HG03159 (cell line): ENCODE results near the gene PLA2G2A.

Experiments used
- ATAC-seq: cut with Tn5 transposase; IDR thresholded peaks from one replicate; pipeline ENCODE4 v1.9.1; 2021; ENCODE audit warnings: mild to moderate bottlenecking, moderate library complexity; ENCODE audit not compliant: unreplicated experiment

PLA2G2A gene

DNA sequence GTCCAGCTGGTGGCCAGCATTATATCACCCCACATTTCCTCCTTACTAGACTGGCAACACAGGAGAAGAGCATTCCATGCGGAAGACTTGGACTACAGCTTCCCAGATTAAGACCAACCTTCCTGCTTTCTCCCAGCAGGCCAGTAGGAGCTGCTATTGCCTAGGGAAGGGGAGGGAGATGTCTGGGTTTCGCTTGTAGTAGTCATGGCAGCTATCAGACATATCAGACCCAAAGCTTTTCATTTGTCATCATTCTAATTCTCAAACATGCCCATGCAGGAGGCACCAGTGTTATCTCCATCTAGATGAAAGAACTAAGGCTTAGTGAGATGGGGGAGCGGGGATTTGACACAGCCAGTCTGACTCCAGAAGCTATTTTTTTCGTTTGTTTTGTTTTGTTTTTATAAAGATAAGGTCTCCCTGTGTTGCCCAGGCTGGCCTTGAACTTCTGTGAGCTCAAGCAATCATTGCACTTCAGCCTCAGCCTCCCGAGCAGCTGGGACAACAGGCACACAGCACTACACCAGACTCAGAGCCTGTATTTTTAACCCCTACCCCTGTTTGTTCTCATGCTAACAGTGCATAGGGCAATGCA is 4.5 kb downstream of the PLA2G2A start:
- ATAC-seq, result no peak

DNA sequence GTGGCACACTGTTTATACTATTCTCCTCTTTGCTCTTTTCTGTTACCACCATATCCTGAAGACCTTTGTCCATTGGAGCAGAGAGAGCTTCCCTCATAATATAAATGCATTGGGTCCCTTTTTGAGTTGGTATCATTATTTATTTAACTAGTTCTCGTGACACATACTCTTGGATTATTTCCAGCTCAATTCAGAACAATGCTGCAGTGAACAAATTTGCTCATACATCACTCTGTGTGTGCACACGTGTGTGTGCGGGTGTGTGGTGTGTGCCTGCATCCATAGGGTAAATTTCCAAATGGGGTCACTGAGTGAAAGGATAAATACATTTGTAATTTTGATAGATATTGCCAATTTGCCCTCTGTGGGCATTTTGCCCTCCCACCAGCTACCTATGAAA is 5.8 kb downstream of the PLA2G2A start:
- ATAC-seq, result no peak

DNA sequence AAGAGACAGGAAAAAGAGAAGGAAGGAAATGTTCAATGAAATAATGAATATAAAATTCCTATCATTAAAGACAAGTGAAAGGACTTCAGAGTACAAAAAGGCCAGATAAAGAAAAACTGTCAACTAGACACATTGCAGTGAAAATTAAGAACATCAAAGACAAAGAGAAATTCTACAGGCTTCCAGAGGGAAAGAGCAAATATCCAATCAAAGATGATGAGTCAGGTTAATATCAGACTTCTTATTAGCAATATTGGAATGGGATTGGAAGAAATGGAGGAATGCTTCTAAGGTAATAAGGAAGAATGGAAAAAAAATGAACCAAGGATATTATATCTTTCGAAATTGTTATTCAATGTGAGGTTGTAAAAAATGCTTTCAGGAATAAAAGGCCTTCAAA is 7.8 kb downstream of the PLA2G2A start:
- no peak for ATAC-seq

DNA sequence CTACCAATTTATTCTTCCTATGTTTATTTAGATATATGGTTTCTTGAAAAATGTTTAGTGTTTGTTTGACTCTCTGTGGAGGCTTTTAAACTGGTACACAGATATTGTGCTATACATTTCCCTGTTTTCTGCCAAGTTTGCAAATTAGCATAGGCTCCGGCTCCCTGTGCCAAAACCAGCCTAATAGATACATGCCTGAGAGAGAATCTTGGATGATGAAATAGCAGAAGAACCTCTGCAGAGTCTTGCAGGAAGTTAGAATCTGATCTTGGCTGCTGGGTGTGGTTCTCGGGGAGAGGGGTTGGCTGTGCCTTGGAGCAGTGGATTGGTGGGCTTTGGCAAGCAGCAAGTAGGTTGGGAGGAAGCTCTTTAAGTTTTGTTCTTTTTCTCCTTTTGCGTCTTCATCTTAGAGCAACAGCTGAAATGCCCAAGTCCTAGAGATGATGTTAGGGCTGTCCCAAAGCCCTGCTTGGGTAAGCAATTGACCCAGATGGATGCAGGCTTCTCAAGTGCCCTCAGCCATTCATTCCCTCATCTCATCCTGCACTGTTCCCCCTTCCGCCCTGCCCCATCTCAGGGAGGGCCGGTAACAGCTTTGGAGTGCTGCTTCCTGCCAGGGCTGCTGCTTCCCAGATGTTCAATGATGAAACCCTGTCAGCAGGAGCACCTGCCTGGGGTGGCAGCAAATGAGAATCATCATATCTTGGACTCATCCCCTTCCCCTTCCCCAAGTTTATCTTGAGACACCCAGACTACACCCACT is 9.3 kb downstream of the PLA2G2A start:
- no peak for ATAC-seq

DNA sequence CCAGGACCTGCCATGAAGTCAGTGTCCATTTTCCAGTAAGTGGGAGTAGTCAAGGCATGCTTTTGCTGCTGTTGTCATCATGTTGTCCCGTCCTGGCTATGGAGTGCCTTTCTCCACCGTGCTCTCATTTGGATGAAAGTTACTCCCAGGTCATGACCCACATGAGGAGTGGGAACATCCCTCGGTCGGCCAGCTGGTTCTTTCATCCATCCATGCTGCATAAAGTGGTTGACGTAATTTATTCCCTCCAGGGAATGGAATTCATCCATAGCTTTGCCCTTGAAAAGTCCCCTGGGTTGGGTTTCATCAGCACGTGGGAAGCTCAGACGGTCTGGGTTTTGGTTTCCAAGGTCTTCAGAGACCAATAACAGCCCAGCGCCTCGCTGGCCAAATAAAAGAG is 11.6 kb downstream of the PLA2G2A start:
- ATAC-seq, result no peak

DNA sequence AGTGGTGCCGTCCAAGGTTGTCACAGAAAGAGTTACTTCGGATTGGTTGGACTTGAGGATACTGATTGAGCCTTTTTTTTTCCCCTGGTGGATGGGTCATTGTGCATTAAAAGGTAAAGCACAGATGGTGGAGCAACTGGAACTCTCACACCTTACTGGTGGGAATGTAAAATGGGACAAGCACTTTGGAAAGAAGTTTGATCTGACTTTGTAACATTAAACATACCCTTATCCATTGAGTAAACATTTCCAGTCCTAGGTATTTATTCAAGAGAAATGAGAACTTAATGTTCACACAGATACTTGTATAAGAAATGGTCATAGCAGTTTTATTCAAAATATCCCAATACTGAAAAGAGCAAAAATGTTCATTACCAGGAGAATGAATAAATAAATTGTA is 14.9 kb downstream of the PLA2G2A start:
- no peak for ATAC-seq

DNA sequence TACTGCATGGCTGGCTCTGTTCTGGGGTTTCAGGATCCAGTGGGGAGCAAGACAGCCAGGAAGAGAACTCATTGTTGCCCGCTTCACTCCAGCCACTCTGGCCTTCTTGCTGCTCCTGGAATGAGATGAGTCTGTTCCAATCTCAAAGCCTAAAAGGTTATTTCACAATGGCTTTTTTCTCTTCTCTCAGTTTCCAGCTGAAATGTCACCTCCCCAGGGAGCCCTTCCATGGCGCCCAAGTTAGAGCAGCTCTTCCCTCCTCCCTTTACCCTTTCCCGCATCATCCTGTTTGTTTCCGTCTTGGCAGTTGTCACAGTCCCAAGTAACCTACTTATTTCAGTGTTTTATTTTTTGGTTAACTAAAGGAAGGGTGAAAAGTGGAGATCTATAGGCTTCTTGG is 15.8 kb downstream of the PLA2G2A start:
- no peak for ATAC-seq

DNA sequence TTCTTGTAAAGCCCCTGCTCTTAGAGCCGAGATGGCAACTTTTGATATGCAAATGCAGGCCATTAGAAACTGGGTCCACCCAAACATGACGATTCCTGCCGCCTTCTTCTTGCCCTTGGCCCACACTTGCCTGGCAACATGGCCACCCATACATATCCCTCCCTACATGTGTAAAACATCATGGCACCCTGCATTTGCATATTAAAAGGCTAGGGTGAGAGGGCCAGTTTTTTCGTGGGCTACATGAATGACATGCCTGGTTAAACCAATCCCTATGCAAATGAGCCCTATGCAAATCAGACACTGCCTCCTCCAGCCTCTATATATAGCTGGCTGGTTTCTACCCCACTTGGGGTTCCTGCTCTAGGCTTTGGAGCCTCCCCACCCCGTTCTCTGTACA is 18.8 kb downstream of the PLA2G2A start:
- ATAC-seq, result no peak

DNA sequence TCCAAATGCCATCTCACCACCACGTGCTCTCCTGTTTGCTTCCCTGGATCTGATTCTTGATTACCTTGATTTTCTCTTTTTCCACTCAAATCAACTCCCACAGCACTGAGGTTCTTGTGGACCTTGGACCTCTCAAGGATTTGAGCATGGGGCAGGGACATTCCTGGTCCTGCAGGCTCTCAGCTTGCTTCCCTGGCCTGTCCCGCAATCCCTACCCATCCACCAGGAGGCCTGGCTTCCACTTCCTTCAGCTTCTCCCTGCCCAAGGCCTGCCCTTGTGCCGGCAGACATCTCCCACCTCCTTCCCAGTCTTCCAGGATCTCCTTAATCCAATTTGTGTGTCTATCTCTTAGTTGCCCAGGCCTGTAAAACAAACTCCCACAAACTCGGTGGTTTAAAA is 21.6 kb downstream of the PLA2G2A start:
- ATAC-seq, result no peak

DNA sequence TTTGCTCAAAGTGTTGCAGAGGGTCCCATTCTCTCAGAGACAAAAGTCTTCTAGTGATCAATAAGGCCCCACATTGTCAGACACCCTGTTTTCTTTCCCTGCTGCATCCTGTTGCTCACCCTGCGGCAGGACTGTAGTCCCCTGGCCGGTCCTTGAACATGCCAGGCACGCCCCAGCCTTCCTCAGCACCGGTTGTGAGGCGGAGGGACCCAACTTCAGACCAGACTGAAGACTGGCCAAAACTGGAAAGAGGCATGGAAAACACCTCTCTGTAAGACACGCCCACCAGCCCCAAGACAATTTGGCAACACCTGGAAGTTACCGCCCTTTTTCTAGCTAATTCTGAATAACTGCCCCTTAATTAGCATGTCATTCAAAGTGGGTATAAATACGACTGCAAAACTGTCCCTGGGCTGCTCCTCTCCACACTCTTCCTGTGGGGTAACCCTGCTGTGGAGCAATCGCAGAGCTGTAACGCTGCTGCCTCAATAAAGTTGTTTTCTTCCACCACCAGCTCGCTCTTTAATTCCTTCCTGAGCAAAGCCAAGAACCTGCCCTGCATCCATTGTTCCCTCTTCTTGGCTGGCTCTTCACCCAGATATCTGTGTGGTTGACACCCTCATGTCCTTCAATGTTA is 23.8 kb downstream of the PLA2G2A start:
- ATAC-seq, result no peak

DNA sequence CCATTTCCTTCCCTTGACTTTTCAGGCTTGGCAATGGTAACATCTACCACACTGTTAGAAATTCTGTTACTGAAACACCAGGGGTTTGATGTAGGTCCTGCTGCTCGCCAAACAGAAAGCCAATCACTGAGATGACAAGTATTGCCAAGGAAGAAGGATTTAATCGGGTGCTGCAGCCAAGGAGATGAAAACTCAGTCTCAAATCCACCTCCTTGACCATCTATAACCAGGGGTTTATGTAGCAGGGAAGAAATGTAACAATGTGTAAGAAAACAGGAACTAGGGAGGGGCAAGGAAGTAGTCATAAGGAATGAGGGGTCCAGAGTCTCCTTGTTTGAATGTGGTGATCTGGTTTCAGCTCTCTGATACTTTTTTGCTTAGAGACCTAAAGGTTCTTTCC is 25.4 kb downstream of the PLA2G2A start:
- ATAC-seq, result no peak

DNA sequence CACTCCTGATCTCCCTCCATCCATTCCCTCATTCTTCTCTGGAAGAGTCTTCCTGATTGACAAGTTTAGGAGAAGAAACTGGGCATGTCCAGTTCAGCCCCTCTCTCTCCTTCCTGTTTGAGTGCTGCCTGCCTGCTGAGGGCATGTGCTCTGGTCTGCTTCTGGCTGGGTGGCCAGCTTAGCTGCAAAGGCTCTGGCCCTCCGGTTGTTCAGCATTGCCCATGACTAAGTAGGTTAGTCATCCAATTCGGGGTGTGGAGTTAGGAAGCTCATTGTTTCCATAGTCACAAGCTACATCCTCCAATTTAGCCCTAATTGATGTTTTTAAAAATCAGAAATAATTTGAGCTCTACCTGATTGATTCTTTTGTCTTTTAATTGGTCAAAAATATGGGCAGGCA is 30.4 kb downstream of the PLA2G2A start:
- no peak for ATAC-seq

DNA sequence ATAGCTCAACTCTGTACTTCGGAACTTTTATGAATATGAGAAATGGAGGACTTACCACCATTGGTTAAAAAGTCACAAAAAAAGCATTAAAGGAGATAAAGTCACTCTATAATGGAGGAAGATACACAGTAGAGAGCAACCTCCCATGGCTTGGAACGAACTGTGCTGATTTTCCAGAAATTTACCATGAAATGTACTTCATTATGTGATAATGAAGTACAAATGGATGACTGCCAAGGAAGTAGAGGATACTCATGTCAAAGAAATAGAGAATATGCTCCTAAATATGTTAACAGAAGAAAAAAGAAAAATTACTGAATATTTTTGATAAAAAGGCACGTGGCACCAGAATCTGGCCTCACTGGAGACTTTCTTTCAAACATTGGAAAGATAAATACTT is 32.4 kb downstream of the PLA2G2A start:
- ATAC-seq, result no peak

DNA sequence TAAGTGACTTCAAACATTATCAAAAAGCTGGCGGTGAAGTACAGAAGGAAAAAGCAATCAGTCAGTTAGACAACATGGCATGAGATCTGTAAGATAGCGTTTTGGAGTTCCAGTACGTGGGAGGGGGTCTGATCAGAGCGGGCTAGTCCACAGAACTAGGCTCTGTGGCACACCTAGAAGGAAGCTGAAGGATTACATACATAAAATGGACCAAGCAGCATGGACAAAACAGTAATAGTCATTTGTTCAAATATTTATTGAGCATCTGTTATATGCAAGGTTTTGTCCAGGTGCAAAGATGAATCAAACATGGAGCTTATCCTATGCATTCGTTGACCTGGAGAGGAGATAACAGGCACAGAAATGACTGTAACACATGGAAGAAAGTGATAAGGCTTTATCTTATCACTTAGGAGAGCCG is 33.1 kb downstream of the PLA2G2A start:
- ATAC-seq, result no peak

DNA sequence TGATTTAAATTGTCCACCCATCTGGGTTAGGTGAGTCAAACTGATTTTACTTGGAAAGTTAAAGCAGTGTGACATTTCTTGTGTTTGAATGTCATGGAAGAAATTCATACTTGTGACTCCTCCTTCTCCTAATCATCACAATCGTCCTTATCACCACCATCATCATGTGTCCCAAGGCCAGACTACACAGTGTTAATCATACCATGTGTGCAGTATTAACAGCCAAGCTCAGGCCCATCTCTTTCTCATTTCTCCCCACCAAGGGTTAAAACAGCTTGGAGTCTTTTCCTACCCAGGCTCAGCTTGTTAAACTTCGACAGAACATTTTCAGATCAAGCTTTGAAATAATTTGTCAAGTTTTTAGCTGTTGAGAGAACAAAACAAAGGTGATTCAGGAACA is 33.5 kb downstream of the PLA2G2A start:
- no peak for ATAC-seq

DNA sequence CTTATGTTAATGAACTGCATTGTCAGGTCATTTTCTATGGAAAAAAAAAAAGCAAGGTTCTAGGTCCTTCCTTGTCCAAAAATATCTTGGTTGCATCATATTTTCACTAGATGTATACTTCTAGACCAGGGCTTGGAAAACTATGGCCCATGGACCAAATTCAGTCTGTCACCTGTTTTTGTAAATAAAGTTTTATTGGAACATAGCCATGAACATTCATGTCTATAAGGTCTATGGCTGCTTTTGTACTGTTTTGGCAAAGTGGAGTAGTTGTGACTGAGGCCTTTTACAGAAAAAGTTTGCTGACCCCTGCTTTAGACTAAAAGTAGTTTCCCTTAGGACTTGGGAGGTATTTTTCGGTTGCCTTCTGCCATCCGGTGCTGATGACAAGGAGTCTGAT is 36.8 kb downstream of the PLA2G2A start:
- no peak for ATAC-seq

DNA sequence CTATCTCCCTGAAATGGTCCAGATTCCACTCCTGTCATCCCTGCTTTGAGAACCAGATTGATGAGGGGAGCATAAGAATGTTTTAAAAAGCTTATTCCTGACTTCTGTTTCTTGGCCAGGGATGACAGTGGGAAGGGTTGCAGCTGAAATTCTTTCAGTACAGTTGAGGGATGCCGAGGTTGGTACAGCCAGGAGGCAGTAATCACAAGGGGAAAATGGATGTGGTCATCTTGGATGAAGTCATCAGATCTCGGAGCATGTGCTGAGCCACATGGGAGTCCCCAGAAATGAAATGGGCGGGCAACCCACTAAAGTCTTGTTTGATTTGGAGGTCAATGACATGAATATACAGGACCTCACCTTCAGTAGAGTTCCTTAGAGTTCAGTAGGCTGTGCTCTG is 37.3 kb downstream of the PLA2G2A start:
- no peak for ATAC-seq

DNA sequence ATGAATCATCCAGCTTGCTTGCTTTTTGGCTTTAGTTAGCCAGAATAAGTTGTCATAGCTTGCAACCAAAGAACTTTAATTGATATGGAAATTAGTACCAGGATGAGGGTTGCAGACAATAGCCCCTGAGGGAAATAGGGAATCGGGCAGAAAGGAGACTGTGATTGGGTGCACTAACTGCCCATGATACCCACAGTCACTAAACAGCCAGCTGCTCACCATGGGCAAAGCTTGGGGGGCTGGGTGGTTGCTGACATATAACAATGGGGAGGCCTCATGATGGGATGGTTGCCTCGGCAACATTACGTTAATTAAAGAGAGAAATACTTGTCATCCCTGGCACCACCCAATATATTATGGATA is 38.2 kb downstream of the PLA2G2A start:
- ATAC-seq, result no peak

DNA sequence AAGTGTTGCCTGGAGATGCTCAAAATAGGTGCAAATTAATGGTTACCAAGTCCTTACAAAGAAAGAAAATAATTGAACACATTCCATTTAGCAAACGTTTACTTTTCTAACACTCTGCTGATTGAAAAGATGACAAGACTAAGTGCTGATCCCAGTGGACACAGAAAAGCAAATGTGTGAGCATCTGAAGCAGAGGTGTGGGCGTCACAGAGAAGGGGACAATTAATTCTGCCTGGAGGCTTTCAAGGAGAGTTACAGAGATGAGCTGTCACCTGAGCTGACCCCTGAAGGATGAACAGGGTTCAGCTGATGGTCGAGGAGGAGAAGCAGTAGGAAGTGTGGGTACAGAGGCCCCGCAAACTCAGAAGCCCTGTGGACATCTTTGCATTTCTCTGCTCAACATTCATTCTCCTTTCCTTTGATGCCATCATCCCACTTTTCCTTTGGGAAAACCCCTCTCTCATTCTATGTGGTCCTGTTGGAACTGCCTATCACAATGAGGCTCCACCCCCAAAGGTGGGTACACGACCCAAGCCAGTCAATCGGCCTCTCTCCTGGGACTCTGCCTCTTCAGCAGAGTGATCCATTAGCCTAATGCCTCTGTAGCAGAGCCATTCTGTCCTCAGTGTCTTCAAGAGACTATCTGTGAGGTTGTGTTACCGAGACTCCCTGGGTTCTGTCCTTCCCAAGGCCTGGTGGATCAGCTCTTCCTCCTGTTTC is 38.8 kb downstream of the PLA2G2A start:
- no peak for ATAC-seq

DNA sequence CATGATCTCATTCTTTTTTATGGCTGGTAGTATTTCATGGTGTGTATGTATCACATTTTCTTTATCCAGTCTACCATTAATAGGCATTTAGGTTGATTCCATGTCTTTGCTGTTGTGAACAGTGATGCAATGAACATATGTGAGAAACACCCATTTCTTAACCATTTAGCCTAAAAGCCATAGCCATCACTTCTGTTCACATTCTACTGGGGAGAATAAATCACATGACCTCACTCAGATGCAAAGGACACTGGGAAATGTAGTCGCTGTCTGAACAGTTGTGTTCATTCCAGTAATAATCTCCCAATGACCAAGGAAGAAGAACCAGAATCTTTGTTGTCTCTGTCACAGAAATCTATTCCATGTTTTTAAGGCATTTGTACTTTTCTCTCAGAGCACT is 40.9 kb downstream of the PLA2G2A start:
- ATAC-seq, result no peak

DNA sequence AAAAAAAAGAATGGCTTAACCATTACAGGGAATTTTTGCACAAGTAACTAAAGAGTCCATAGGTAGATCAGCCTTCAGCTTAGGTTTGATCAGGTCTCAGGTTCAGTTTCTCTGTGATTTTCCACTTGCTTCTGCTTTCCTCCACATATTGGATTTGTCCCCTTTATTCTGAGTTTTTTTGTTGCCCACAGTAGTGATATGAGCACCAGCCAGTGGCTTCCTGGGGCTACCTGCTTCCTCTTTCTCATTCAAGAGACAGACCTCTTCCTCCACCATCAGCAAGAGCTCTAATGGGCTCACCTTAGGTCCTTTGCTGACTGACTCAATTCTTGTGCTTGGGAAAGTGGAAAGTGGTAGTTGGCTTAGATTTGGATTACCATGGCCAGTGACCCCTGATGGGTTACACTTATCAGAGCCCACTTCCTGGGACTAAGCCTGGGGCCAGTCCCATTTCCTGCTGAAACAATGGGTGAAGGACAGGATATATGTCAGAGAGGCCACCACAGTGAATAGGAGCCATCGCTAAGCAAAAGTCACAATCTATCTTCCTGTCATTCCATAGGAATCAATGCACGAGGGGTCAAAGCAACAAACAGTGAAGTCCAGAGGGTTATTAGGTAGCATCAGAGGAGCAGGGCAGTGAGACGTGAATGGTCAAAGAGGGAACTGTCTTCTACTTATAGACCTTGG is 43.2 kb downstream of the PLA2G2A start:
- ATAC-seq, result no peak
